SK-N-SH (cell line): ENCODE data around the gene WWOX.

Source experiments
- EP300 ChIP-seq, 2 experiments: IDR thresholded peaks; 2 replicates each; pipeline versions ENCODE4 v1.4.0 to v1.6.1; 2012; ENCODE audit warnings: borderline replicate concordance in 1 of 2, low read depth in 1 of 2, low read length in 1 of 2
- EZH2phosphoT487 ChIP-seq: fragments of 200-600 bp; sonication (generic); IDR thresholded peaks from 2 replicates; pipeline ENCODE4 v1.6.1; 2017; ENCODE audit warnings: low read depth, mixed run types, mild to moderate bottlenecking, antibody characterized with exemption, moderate library complexity, borderline replicate concordance
- GABPA ChIP-seq: IDR thresholded peaks from 2 replicates; pipeline ENCODE4 v1.4.0; 2012; ENCODE audit warnings: low read depth, mild to moderate bottlenecking
- GATA2 ChIP-seq: sonication (generic); formaldehyde crosslinking; IDR thresholded peaks from 2 replicates; pipeline ENCODE4 v1.5.0; 2020; ENCODE audit warnings: mild to moderate bottlenecking, missing genetic modification reagents
- POLR2AphosphoS5 ChIP-seq: IDR thresholded peaks from 2 replicates; pipeline ENCODE4 v1.6.1; 2012; ENCODE audit warnings: low read depth, low read length
- RFX5 ChIP-seq: IDR thresholded peaks from 2 replicates; pipeline ENCODE4 v1.6.1; 2012; ENCODE audit warnings: mild to moderate bottlenecking, improper control_type of control experiment, low read length
- RXRA ChIP-seq: IDR thresholded peaks from 2 replicates; pipeline ENCODE4 v1.4.0; 2012; ENCODE audit warnings: low read depth, mild to moderate bottlenecking, borderline replicate concordance
- SIN3A ChIP-seq: IDR thresholded peaks from 2 replicates; pipeline ENCODE4 v1.6.1; 2012; ENCODE audit warnings: low read depth, mild to moderate bottlenecking, low read length, moderate library complexity, borderline replicate concordance
- TAF1 ChIP-seq: IDR thresholded peaks from 2 replicates; pipeline ENCODE4 v1.6.1; 2012; ENCODE audit warnings: low read depth, mild to moderate bottlenecking, low read length, moderate library complexity, borderline replicate concordance
- TCF12 ChIP-seq: IDR thresholded peaks from 2 replicates; pipeline ENCODE4 v1.4.0; 2012
- TF ChIP-seq, protein P1 (sequence below): fragments of 200-600 bp; sonication (generic); IDR thresholded peaks from 2 replicates; pipeline ENCODE4 v1.6.1; 2017; ENCODE audit warnings: antibody characterized with exemption, mild to moderate bottlenecking, moderate library complexity
- TF ChIP-seq, protein P2 (sequence below): fragments of 150-350 bp; IDR thresholded peaks from 2 replicates; pipeline ENCODE4 v1.6.1; 2017; ENCODE audit warnings: antibody characterized with exemption, low read length, low read depth, borderline replicate concordance

- TF ChIP-seq, protein P1, sequence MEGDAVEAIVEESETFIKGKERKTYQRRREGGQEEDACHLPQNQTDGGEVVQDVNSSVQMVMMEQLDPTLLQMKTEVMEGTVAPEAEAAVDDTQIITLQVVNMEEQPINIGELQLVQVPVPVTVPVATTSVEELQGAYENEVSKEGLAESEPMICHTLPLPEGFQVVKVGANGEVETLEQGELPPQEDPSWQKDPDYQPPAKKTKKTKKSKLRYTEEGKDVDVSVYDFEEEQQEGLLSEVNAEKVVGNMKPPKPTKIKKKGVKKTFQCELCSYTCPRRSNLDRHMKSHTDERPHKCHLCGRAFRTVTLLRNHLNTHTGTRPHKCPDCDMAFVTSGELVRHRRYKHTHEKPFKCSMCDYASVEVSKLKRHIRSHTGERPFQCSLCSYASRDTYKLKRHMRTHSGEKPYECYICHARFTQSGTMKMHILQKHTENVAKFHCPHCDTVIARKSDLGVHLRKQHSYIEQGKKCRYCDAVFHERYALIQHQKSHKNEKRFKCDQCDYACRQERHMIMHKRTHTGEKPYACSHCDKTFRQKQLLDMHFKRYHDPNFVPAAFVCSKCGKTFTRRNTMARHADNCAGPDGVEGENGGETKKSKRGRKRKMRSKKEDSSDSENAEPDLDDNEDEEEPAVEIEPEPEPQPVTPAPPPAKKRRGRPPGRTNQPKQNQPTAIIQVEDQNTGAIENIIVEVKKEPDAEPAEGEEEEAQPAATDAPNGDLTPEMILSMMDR = no peak
- TF ChIP-seq GABPA (no peak), TCF12 (no peak), SIN3A (no peak), TAF1 (no peak), GATA2 (no peak), RFX5 (no peak), EZH2phosphoT487 (no peak), RXRA (no peak), EP300 (IDR thresholded peaks at IDR 0.05; ENCODE audit: borderline replicate concordance in 1 of 2, low read depth in 1 of 2, low read length in 1 of 2) (no peak), POLR2AphosphoS5 (no peak)
- TF ChIP-seq, protein P2, sequence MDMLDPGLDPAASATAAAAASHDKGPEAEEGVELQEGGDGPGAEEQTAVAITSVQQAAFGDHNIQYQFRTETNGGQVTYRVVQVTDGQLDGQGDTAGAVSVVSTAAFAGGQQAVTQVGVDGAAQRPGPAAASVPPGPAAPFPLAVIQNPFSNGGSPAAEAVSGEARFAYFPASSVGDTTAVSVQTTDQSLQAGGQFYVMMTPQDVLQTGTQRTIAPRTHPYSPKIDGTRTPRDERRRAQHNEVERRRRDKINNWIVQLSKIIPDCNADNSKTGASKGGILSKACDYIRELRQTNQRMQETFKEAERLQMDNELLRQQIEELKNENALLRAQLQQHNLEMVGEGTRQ = no peak
Measured at GRCh38 chr16:79261481-79261940, 1162.1 kb downstream of the WWOX start.
